Duodenal mucosa (tissue), 2 donors: Measurements from ENCODE around the gene SORCS2.

ENCODE experiments used
- H3K27ac ChIP-seq: one replicate; pipeline ENCODE4 v1.7.0; 2013; ENCODE audit warnings: low read depth, low read length
- H3K27me3 ChIP-seq, 2 donors: one replicate each; pipeline ENCODE4 v1.7.0; 2013; ENCODE audit warnings: low read length in 2 of 2, control low read depth in 1 of 2; ENCODE audit not compliant: insufficient read depth in 2 of 2, control insufficient read depth in 1 of 2
- H3K36me3 ChIP-seq, 2 donors: one replicate each; pipeline ENCODE4 v1.7.0; 2013; ENCODE audit warnings: low read length in 2 of 2, control low read depth in 1 of 2; ENCODE audit not compliant: insufficient read depth in 2 of 2, control insufficient read depth in 1 of 2
- H3K4me1 ChIP-seq, 2 donors: one replicate each; pipeline ENCODE4 v1.7.0; 2013; ENCODE audit warnings: low read length in 2 of 2, control low read depth in 1 of 2; ENCODE audit not compliant: insufficient read depth in 2 of 2, control insufficient read depth in 1 of 2
- H3K4me3 ChIP-seq, 2 donors: one replicate each; pipeline ENCODE4 v1.7.0; 2013; ENCODE audit warnings: low read length in 2 of 2, low read depth in 1 of 2
- H3K9ac ChIP-seq, 2 donors: one replicate each; pipeline ENCODE4 v1.7.0; 2013; ENCODE audit warnings: low read length in 2 of 2, low read depth in 1 of 2
- H3K9me3 ChIP-seq, 2 donors: one replicate each; pipeline ENCODE4 v1.7.0; 2013; ENCODE audit warnings: low read length in 2 of 2, control low read depth in 1 of 2; ENCODE audit not compliant: control insufficient read depth in 1 of 2

The SORCS2 gene

GRCh38 chr4:7199129-7199725 lies 6.9 kb downstream of the SORCS2 start:
- Histone ChIP-seq H3K9ac (no peak overlapping the region), H3K36me3 (no peaks in the 10 kb centered on the region), H3K9me3 (no peaks in the 10 kb centered on the region), H3K27me3 (peaks cover 10 to 18% of the 10 kb centered on the region in 2 donors), H3K4me1 (no peaks in the 10 kb centered on the region), H3K27ac (no peak overlapping the region), H3K4me3 (no peak overlapping the region)

GRCh38 chr4:7199771-7200441 lies 7.6 kb downstream of the SORCS2 start:
- Histone ChIP-seq H3K36me3 (no peaks in the 10 kb centered on the region), H3K4me3 (no peak overlapping the region), H3K4me1 (no peaks in the 10 kb centered on the region), H3K9ac (no peak overlapping the region), H3K27me3 (peaks cover 7 to 12% of the 10 kb centered on the region in 2 donors), H3K27ac (no peak overlapping the region), H3K9me3 (no peaks in the 10 kb centered on the region)

GRCh38 chr4:7200801-7201200 lies 8.5 kb downstream of the SORCS2 start:
- H3K27ac ChIP-seq: no peak overlapping the region
- H3K27me3 ChIP-seq: peaks cover 9 to 10% of the 10 kb centered on the region in 2 donors
- H3K36me3 ChIP-seq: no peaks in the 10 kb centered on the region
- H3K9me3 ChIP-seq: no peaks in the 10 kb centered on the region
- no peak overlapping the region for H3K9ac ChIP-seq
- no peak overlapping the region for H3K4me3 ChIP-seq
- no peaks in the 10 kb centered on the region for H3K4me1 ChIP-seq

GRCh38 chr4:7201420-7202305 lies 9.3 kb downstream of the SORCS2 start:
- no peak overlapping the region for H3K27ac ChIP-seq
- H3K9ac ChIP-seq: no peak overlapping the region

GRCh38 chr4:7202411-7202810 lies 10.1 kb downstream of the SORCS2 start:
- no peaks in the 10 kb centered on the region for H3K9me3 ChIP-seq
- H3K27ac ChIP-seq: no peak overlapping the region
- no peaks in the 10 kb centered on the region for H3K36me3 ChIP-seq
- peaks cover 0 to 7% of the 10 kb centered on the region in 2 donors for H3K27me3 ChIP-seq
- no peaks in the 10 kb centered on the region for H3K4me1 ChIP-seq
- H3K9ac ChIP-seq: no peak overlapping the region
- H3K4me3 ChIP-seq: no peak overlapping the region

More at GRCh38 chr4:7201420-7202305, 9.3 kb downstream of the SORCS2 start:
- Histone ChIP-seq H3K9me3 (no peaks in the 10 kb centered on the region), H3K27me3 (peaks cover 4 to 13% of the 10 kb centered on the region in 2 donors), H3K36me3 (no peaks in the 10 kb centered on the region), H3K4me3 (no peak overlapping the region), H3K4me1 (no peaks in the 10 kb centered on the region)

- Histone ChIP-seq H3K4me3 (no peak overlapping the region), H3K4me1 (no peaks in the 10 kb centered on the region), H3K9ac (no peak overlapping the region), H3K27ac (no peak overlapping the region), H3K27me3 (peaks cover 0 to 7% of the 10 kb centered on the region in 2 donors), H3K36me3 (no peaks in the 10 kb centered on the region), H3K9me3 (no peaks in the 10 kb centered on the region)
These were observed 12.5 kb downstream of the SORCS2 start for GRCh38 chr4:7204656-7205387.

GRCh38 chr4:7206385-7206784 lies 14.0 kb downstream of the SORCS2 start:
- H3K9ac ChIP-seq: no peak overlapping the region
- H3K4me3 ChIP-seq: no peak overlapping the region
- no peaks in the 10 kb centered on the region for H3K9me3 ChIP-seq
- H3K27ac ChIP-seq: peak overlapping the region; percentile 32
- H3K36me3 ChIP-seq: no peaks in the 10 kb centered on the region
- no peaks in the 10 kb centered on the region for H3K4me1 ChIP-seq
- peaks cover 0 to 7% of the 10 kb centered on the region in 2 donors for H3K27me3 ChIP-seq

- Histone ChIP-seq H3K4me1 (no peaks in the 10 kb centered on the region), H3K27me3 (peaks cover 0 to 7% of the 10 kb centered on the region in 2 donors), H3K9ac (no peak overlapping the region), H3K9me3 (no peaks in the 10 kb centered on the region), H3K4me3 (no peak overlapping the region), H3K27ac (no peak overlapping the region), H3K36me3 (no peaks in the 10 kb centered on the region)
These were observed 14.7 kb downstream of the SORCS2 start for GRCh38 chr4:7206911-7207567.

- H3K27ac ChIP-seq: no peak overlapping the region
- no peaks in the 10 kb centered on the region for H3K9me3 ChIP-seq
- H3K36me3 ChIP-seq: no peaks in the 10 kb centered on the region
- H3K9ac ChIP-seq: no peak overlapping the region
- H3K27me3 ChIP-seq: peaks cover 0 to 7% of the 10 kb centered on the region in 2 donors
- H3K4me1 ChIP-seq: no peaks in the 10 kb centered on the region
- H3K4me3 ChIP-seq: no peak overlapping the region
These were observed 15.4 kb downstream of the SORCS2 start for GRCh38 chr4:7207628-7208231.
